HL-60 (cell line): ENCODE results near the gene CNOT11.

Source experiments
- GABPA ChIP-seq: IDR thresholded peaks from 2 replicates; pipeline ENCODE4 v1.6.1; 2012; ENCODE audit warnings: low read depth
- POLR2AphosphoS5 ChIP-seq: IDR thresholded peaks from 2 replicates; pipeline ENCODE4 v1.6.1; 2012; ENCODE audit warnings: low read depth
- TF ChIP-seq, protein P1 (sequence below): IDR thresholded peaks from one replicate; pipeline ENCODE4 v1.5.1; 2011; ENCODE audit warnings: low read length, control low read depth, inconsistent platforms; ENCODE audit not compliant: insufficient read depth

DNA sequence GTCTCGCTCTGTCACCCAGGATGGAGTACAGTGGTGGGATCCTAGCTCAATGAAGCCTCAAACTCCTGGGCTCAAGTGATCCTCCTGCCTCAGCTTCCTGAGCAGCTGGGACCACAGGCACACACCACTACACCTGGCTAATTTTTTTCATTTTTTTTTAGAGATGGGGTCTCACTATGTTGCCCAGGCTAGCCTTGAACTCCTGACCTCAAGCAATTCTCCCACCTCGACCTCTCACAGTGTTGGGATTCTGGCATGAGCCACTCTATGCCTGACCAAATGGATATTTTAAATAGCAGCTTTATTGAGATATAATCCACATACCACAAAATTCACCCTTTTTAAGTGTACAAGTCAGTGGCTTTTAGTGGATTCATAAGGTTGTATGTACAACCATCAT, 44.7 kb downstream of the CNOT11 start:
- TF ChIP-seq, protein P1, sequence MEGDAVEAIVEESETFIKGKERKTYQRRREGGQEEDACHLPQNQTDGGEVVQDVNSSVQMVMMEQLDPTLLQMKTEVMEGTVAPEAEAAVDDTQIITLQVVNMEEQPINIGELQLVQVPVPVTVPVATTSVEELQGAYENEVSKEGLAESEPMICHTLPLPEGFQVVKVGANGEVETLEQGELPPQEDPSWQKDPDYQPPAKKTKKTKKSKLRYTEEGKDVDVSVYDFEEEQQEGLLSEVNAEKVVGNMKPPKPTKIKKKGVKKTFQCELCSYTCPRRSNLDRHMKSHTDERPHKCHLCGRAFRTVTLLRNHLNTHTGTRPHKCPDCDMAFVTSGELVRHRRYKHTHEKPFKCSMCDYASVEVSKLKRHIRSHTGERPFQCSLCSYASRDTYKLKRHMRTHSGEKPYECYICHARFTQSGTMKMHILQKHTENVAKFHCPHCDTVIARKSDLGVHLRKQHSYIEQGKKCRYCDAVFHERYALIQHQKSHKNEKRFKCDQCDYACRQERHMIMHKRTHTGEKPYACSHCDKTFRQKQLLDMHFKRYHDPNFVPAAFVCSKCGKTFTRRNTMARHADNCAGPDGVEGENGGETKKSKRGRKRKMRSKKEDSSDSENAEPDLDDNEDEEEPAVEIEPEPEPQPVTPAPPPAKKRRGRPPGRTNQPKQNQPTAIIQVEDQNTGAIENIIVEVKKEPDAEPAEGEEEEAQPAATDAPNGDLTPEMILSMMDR = no peak
- no peak for TF ChIP-seq GABPA
- no peak for TF ChIP-seq POLR2AphosphoS5
